ENCODE measurements around the gene MCU. TPM values are rescaled to one million over a fixed set of nuclear protein-coding genes. Genes with fewer than 3 reads are reported as not detected.
"Not testable (repeated sequence)": the region's sequence is repeated elsewhere in the genome, so short reads cannot be mapped to it uniquely, and the experiment has no call there.

Gene MCU
- total RNA-seq, 1 experiment from 2014 or later = 26.8 TPM

GRCh38 chr10:72645263-72645858 is 46.6 kb upstream of the MCU start:
- ChIA-PET RAD21 (ENCODE audit: low non-redundant PET in 1 of 2, low total read pairs in 2 of 2, uncharacterized antibody in 2 of 2, unreplicated experiment in 2 of 2) (no interaction called here), POLR2A (no interaction called here)
- no peak for ATAC-seq

GRCh38 chr10:72646971-72647370 is 45.0 kb upstream of the MCU start:
- H3K79me2 ChIP-seq (ENCODE audit: insufficient read depth, low read length); RAD21 ChIA-PET (ENCODE audit: low non-redundant PET in 1 of 2, low total read pairs in 2 of 2, uncharacterized antibody in 2 of 2, unreplicated experiment in 2 of 2); H3K27me3 ChIP-seq (ENCODE audit: insufficient read depth, low read length); intact Hi-C loops (cut with micrococcal nuclease); H3K9ac ChIP-seq (ENCODE audit: low read length); H3K4me1 ChIP-seq (ENCODE audit: control insufficient read depth in 1 of 2, insufficient read depth in 2 of 2, low read length in 2 of 2); H3K4me2 ChIP-seq (ENCODE audit: low read length); H2AFZ ChIP-seq (ENCODE audit: low read depth, low read length, poor library complexity, severe bottlenecking); DNase-seq (ENCODE audit: low read depth, low spot score); H3K36me3 ChIP-seq (ENCODE audit: control insufficient read depth in 1 of 2, insufficient read depth in 2 of 2, low read length in 2 of 2); H4K20me1 ChIP-seq (ENCODE audit: insufficient read depth); H3K4me3 ChIP-seq (replicated peaks in 1 of 2; ENCODE audit: low read depth in 1 of 2, low read length in 2 of 2); H3K9me3 ChIP-seq (ENCODE audit: control insufficient read depth in 1 of 2, insufficient read depth in 1 of 2, low read depth in 1 of 2, low read length in 2 of 2); BruUV-seq (replicated peaks); H3K27ac ChIP-seq (ENCODE audit: low read depth, low read length); CTCF ChIA-PET; ATAC-seq; H3K9me2 ChIP-seq (ENCODE audit: insufficient read depth); POLR2A ChIA-PET: not testable (repeated sequence)

More at GRCh38 chr10:72645263-72645858, 46.6 kb upstream of the MCU start:
- H3K4me2 ChIP-seq (ENCODE audit: low read length) = no peak overlapping the region
- no peaks in the 10 kb centered on the region for H3K9me2 ChIP-seq (ENCODE audit: insufficient read depth)
- H3K9ac ChIP-seq (ENCODE audit: low read length) = no peak overlapping the region
- no peak for TF ChIP-seq ZBTB33 (IDR thresholded peaks at IDR 0.05; ENCODE audit: extremely low read depth, insufficient replicate concordance, low read length)
- H3K27me3 ChIP-seq (ENCODE audit: insufficient read depth, low read length) = no peaks in the 10 kb centered on the region
- H3K9me3 ChIP-seq (ENCODE audit: control insufficient read depth in 1 of 2, insufficient read depth in 1 of 2, low read depth in 1 of 2, low read length in 2 of 2) = no peaks in the 10 kb centered on the region
- H2AFZ ChIP-seq (ENCODE audit: low read depth, low read length, poor library complexity, severe bottlenecking) = no peak overlapping the region
- no peaks in the 10 kb centered on the region for H3K4me1 ChIP-seq (ENCODE audit: control insufficient read depth in 1 of 2, insufficient read depth in 2 of 2, low read length in 2 of 2)
- BruUV-seq (replicated peaks) = no TSS peak
- no peaks in the 10 kb centered on the region for H3K79me2 ChIP-seq (ENCODE audit: insufficient read depth, low read length)
- no peak overlapping the region for H3K27ac ChIP-seq (ENCODE audit: low read depth, low read length)
- intact Hi-C loops (cut with micrococcal nuclease) = no loop called here
- no peak for DNase-seq (ENCODE audit: low read depth, low spot score)
- H4K20me1 ChIP-seq (ENCODE audit: insufficient read depth) = no peaks in the 10 kb centered on the region
- CTCF ChIA-PET = no interaction called here
- no peaks in the 10 kb centered on the region for H3K36me3 ChIP-seq (ENCODE audit: control insufficient read depth in 1 of 2, insufficient read depth in 2 of 2, low read length in 2 of 2)
- H3K4me3 ChIP-seq (replicated peaks in 1 of 2; ENCODE audit: low read depth in 1 of 2, low read length in 2 of 2) = no peak overlapping the region

Data from HCT116 (cell line).